ENCODE data around the gene OR1M1. TPM values are rescaled to one million over a fixed set of nuclear protein-coding genes. Genes with fewer than 3 reads are reported as not detected.

Gene OR1M1
- total and polyA plus RNA-seq, 8 donors: not detected

DNA sequence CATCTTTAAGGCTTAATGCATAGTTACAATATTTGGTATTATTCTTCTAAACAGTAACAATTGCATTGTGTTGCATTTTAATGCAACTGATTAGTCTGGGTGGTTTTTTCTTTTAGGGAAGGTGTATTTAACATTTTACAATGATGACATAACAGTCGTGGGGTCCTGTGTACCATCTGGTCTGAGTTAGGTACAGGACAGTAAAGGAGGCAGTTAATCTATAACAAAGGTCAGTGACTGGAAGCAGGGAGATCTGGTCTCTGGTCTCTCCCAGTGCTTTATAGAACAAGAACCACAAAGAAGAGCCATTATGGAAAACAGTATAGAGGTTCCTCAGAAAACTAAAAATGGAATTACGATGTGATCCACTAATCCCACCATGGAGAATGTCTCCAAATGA lies 23.1 kb downstream of the OR1M1 start:
- Histone ChIP-seq H3K27me3 (peaks cover 0 to 38% (median 3%) of the 10 kb centered on the region in 3 donors), H3K4me1 (no peaks in the 10 kb centered on the region), H3K27ac (no peak overlapping the region), H3K36me3 (no peaks in the 10 kb centered on the region), H3K4me3 (no peak overlapping the region), H3K9me3 (no peaks in the 10 kb centered on the region)
- no peak for DNase-seq
- no peak for TF ChIP-seq EP300 (IDR thresholded peaks at IDR 0.05)
- TF ChIP-seq POLR2A (IDR thresholded peaks at IDR 0.05): no peak
- TF ChIP-seq, protein P1, sequence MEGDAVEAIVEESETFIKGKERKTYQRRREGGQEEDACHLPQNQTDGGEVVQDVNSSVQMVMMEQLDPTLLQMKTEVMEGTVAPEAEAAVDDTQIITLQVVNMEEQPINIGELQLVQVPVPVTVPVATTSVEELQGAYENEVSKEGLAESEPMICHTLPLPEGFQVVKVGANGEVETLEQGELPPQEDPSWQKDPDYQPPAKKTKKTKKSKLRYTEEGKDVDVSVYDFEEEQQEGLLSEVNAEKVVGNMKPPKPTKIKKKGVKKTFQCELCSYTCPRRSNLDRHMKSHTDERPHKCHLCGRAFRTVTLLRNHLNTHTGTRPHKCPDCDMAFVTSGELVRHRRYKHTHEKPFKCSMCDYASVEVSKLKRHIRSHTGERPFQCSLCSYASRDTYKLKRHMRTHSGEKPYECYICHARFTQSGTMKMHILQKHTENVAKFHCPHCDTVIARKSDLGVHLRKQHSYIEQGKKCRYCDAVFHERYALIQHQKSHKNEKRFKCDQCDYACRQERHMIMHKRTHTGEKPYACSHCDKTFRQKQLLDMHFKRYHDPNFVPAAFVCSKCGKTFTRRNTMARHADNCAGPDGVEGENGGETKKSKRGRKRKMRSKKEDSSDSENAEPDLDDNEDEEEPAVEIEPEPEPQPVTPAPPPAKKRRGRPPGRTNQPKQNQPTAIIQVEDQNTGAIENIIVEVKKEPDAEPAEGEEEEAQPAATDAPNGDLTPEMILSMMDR (IDR thresholded peaks at IDR 0.05): no peak
- TF ChIP-seq POLR2AphosphoS5 (IDR thresholded peaks at IDR 0.05): no peak
- 38 to 58% (median 54%) methylated on average over 2 of the region's 2 CpGs for WGBS, 5 donors
- intact Hi-C loops (cut with DNase I; ENCODE audit: low total_unique reads): no loop called here

DNA sequence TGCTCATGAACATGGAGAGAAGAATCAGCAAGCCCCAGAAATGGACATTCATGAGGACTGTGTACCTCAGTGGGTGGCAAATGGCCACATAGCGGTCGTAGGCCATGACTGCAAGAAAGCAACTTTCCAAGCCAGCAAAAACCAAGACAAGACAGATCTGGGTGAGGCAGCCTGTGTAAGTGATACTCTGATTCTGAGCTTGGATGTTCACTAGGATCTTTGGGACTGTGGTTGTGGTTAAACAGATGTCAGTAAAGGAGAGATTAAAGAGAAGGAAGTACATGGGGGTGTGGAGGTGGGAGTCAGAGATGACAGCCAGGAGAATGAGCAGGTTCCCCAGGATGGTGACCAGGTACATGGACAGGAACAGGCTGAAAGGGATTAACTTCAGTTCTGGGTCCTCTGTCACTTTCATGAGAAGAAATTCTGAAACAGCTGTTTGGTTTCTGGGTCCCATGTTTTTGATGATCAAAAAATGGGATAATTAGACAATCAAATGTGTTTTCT lies 28.5 kb downstream of the OR1M1 start, which contains the start of gene OR7G1:
Gene OR7G1, minus strand, starts transcription at position 457 of the 507 bp plus-strand sequence. Its CDS starts 0 bp downstream, at position 457.
- intact Hi-C loops (cut with DNase I; ENCODE audit: low total_unique reads): no loop called here
- TF ChIP-seq POLR2AphosphoS5 (IDR thresholded peaks at IDR 0.05) (no peak), EP300 (IDR thresholded peaks at IDR 0.05) (no peak), POLR2A (IDR thresholded peaks at IDR 0.05) (no peak)
- TF ChIP-seq, protein P1 (IDR thresholded peaks at IDR 0.05): no peak

DNA sequence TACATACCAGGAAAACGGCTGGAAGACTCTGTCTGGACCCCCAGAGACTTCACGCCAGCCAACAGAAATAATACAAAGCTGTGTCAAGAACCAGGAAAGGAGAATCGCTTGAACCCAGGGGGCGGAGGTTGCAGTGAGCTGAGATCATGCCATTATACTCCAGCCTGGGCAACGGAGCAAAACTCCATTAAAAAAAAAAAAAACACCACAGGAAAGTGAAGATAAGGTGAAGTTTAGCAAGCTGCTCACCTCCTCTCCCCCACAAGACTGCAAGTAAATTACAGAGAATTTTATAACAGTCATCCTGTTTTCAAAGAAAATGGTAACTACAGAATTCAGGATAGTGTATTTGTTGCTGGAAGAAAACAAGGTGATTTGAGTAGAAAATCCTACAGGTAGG lies 29.7 kb downstream of the OR1M1 start:
- Histone ChIP-seq H3K27ac (no peak overlapping the region), H3K9me3 (peaks cover 0 to 11% (median 4%) of the 10 kb centered on the region in 4 donors)

More for the DNA sequence above, 28.5 kb downstream of the OR1M1 start, which contains the start of gene OR7G1:
- Histone ChIP-seq H3K9me3 (peaks cover 0 to 3% (median 1%) of the 10 kb centered on the region in 4 donors), H3K4me3 (no peak within 1 kb of the TSS), H3K27me3 (peaks cover 0 to 26% (median 4%) of the 10 kb centered on the region in 3 donors), H3K27ac (no peak within 1 kb of the TSS), H3K36me3 (no peaks in the 10 kb centered on the region), H3K4me1 (no peaks in the 10 kb centered on the region)
- DNase-seq: no peak
- WGBS, 5 donors: 69 to 92% (median 80%) methylated on average over 2 of the region's 2 CpGs

DNA sequence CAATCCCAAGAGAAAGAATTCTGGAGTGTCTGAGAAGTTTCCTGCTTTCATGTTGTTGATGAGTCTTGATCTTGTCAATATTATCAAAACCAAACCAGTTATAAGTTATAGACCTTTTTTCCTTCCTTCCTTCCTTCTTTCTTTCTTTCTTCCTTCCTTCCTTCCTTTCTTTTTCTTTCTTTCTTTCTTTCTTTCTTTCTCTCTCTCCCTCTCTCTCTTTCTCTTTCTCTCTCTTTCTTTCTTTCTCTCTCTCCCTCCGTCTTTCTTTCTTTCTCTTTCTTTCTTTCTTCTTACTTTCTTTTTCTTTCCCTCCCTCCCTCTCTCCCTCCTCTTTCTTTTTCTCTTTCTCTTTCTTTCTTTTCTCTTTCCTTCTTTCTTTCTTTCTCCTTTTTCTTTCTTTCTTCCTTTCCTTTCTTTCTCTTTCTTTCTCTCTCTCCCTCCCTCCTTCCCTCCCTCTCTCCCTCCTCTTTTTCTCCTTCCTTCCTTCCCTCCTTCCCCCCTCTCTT lies 40.1 kb downstream of the OR1M1 start, which contains the start of gene OR7G3:
Gene OR7G3, minus strand, starts transcription at position 51 of the 506 bp plus-strand sequence. Its CDS starts 0 bp downstream, at position 51.
- Histone ChIP-seq H3K9me3 (no peaks in the 10 kb centered on the region), H3K27me3 (peaks cover 0 to 34% (median 0%) of the 10 kb centered on the region in 3 donors), H3K36me3 (no peaks in the 10 kb centered on the region), H3K4me3 (no peak within 1 kb of the TSS), H3K4me1 (no peaks in the 10 kb centered on the region), H3K27ac (no peak within 1 kb of the TSS)
- intact Hi-C loops (cut with DNase I; ENCODE audit: low total_unique reads): no loop called here
- no peak for DNase-seq
- 53 to 82% (median 76%) methylated on average over 1 of the region's 1 CpG; no CpG with 5 or more reads in 1 of the 5 donors for WGBS, 5 donors
- TF ChIP-seq, protein P1 (IDR thresholded peaks at IDR 0.05): no peak
- no peak for TF ChIP-seq EP300 (IDR thresholded peaks at IDR 0.05)
- TF ChIP-seq POLR2A (IDR thresholded peaks at IDR 0.05): no peak
- TF ChIP-seq POLR2AphosphoS5 (IDR thresholded peaks at IDR 0.05): no peak

More for the DNA sequence above, 29.7 kb downstream of the OR1M1 start:
- intact Hi-C loops (cut with DNase I; ENCODE audit: low total_unique reads): no loop called here
- no peak for DNase-seq
- H3K27me3 ChIP-seq: peaks cover 0 to 26% (median 4%) of the 10 kb centered on the region in 3 donors
- no peaks in the 10 kb centered on the region for H3K36me3 ChIP-seq
- TF ChIP-seq POLR2A (IDR thresholded peaks at IDR 0.05) (no peak), POLR2AphosphoS5 (IDR thresholded peaks at IDR 0.05) (no peak), EP300 (IDR thresholded peaks at IDR 0.05) (no peak)
- TF ChIP-seq, protein P1 (IDR thresholded peaks at IDR 0.05): no peak
- 47 to 66% (median 52%) methylated on average over 5 of the region's 5 CpGs for WGBS, 5 donors
- H3K4me3 ChIP-seq: no peak overlapping the region
- H3K4me1 ChIP-seq: no peaks in the 10 kb centered on the region

Data from stomach (tissue), 9 donors.